ENCODE results near the gene PDIA4.
A peak's percentile ranks its signal among the peaks of the same experiment; 100 is the strongest.
"Not testable (repeated sequence)": the region's sequence is repeated elsewhere in the genome, so short reads cannot be mapped to it uniquely, and the experiment has no call there.

PDIA4 gene

GRCh38 chr7:148983200-148984146 is 44.8 kb downstream of the PDIA4 start:
- in situ Hi-C loops (cut with HindIII; ENCODE audit: low pct_ligation_motif_present, low pct_unique_long_range_greater_than_20kb, low sequenced_read_pairs): no loop called here
- peak; percentile 87 for DNase-seq

GRCh38 chr7:148982654-148983199 is 45.6 kb downstream of the PDIA4 start:
- in situ Hi-C loops (cut with HindIII; ENCODE audit: low pct_ligation_motif_present, low pct_unique_long_range_greater_than_20kb, low sequenced_read_pairs): no loop called here
- peak; percentile 53 for DNase-seq

GRCh38 chr7:148979827-148980226 is 48.5 kb downstream of the PDIA4 start:
- in situ Hi-C loops (cut with HindIII; ENCODE audit: low pct_ligation_motif_present, low pct_unique_long_range_greater_than_20kb, low sequenced_read_pairs): no loop called here
- DNase-seq: no peak

GRCh38 chr7:148979072-148979471 is 49.2 kb downstream of the PDIA4 start:
- DNase-seq: not testable (repeated sequence)

GRCh38 chr7:148978091-148978490 is 50.2 kb downstream of the PDIA4 start:
- no peak for DNase-seq
- in situ Hi-C loops (cut with HindIII; ENCODE audit: low pct_ligation_motif_present, low pct_unique_long_range_greater_than_20kb, low sequenced_read_pairs): no loop called here

More at GRCh38 chr7:148979072-148979471, 49.2 kb downstream of the PDIA4 start:
- in situ Hi-C loops (cut with HindIII; ENCODE audit: low pct_ligation_motif_present, low pct_unique_long_range_greater_than_20kb, low sequenced_read_pairs): not testable (repeated sequence)

- DNase-seq: no peak
- in situ Hi-C loops (cut with HindIII; ENCODE audit: low pct_ligation_motif_present, low pct_unique_long_range_greater_than_20kb, low sequenced_read_pairs): no loop called here
Observed at GRCh38 chr7:148975896-148976295, 52.4 kb downstream of the PDIA4 start.

GRCh38 chr7:148973256-148973655 is 55.0 kb downstream of the PDIA4 start:
- in situ Hi-C loops (cut with HindIII; ENCODE audit: low pct_ligation_motif_present, low pct_unique_long_range_greater_than_20kb, low sequenced_read_pairs): no loop called here
- DNase-seq: no peak

- DNase-seq: no peak
- in situ Hi-C loops (cut with HindIII; ENCODE audit: low pct_ligation_motif_present, low pct_unique_long_range_greater_than_20kb, low sequenced_read_pairs): no loop called here
Observed at GRCh38 chr7:148972375-148972774, 55.9 kb downstream of the PDIA4 start.

GRCh38 chr7:148967602-148968001 is 60.7 kb downstream of the PDIA4 start:
- in situ Hi-C loops (cut with HindIII; ENCODE audit: low pct_ligation_motif_present, low pct_unique_long_range_greater_than_20kb, low sequenced_read_pairs): no loop called here

GRCh38 chr7:148967032-148967372 is 61.3 kb downstream of the PDIA4 start:
- in situ Hi-C loops (cut with HindIII; ENCODE audit: low pct_ligation_motif_present, low pct_unique_long_range_greater_than_20kb, low sequenced_read_pairs): no loop called here
- no peak for DNase-seq

More at GRCh38 chr7:148967602-148968001, 60.7 kb downstream of the PDIA4 start:
- no peak for DNase-seq

- no peak for DNase-seq
Observed at GRCh38 chr7:148964483-148965267, 63.6 kb downstream of the PDIA4 start.

GRCh38 chr7:148963583-148964482 is 64.5 kb downstream of the PDIA4 start:
- in situ Hi-C loops (cut with HindIII; ENCODE audit: low pct_ligation_motif_present, low pct_unique_long_range_greater_than_20kb, low sequenced_read_pairs): no loop called here
- no peak for DNase-seq

More at GRCh38 chr7:148964483-148965267, 63.6 kb downstream of the PDIA4 start:
- in situ Hi-C loops (cut with HindIII; ENCODE audit: low pct_ligation_motif_present, low pct_unique_long_range_greater_than_20kb, low sequenced_read_pairs): no loop called here

GRCh38 chr7:148962823-148963582 is 65.3 kb downstream of the PDIA4 start:
- peak; percentile 74 for DNase-seq

GRCh38 chr7:148962440-148962822 is 65.9 kb downstream of the PDIA4 start:
- in situ Hi-C loops (cut with HindIII; ENCODE audit: low pct_ligation_motif_present, low pct_unique_long_range_greater_than_20kb, low sequenced_read_pairs): no loop called here
- no peak for DNase-seq

More at GRCh38 chr7:148962823-148963582, 65.3 kb downstream of the PDIA4 start:
- in situ Hi-C loops (cut with HindIII; ENCODE audit: low pct_ligation_motif_present, low pct_unique_long_range_greater_than_20kb, low sequenced_read_pairs): no loop called here

GRCh38 chr7:148959726-148960125 is 68.6 kb downstream of the PDIA4 start:
- in situ Hi-C loops (cut with HindIII; ENCODE audit: low pct_ligation_motif_present, low pct_unique_long_range_greater_than_20kb, low sequenced_read_pairs): no loop called here
- DNase-seq: no peak

- in situ Hi-C loops (cut with HindIII; ENCODE audit: low pct_ligation_motif_present, low pct_unique_long_range_greater_than_20kb, low sequenced_read_pairs): no loop called here
Observed at GRCh38 chr7:148958061-148958460, 70.2 kb downstream of the PDIA4 start.

GRCh38 chr7:148954766-148955165 is 73.5 kb downstream of the PDIA4 start:
- DNase-seq: no peak
- in situ Hi-C loops (cut with HindIII; ENCODE audit: low pct_ligation_motif_present, low pct_unique_long_range_greater_than_20kb, low sequenced_read_pairs): no loop called here

More at GRCh38 chr7:148958061-148958460, 70.2 kb downstream of the PDIA4 start:
- DNase-seq: no peak
